K562 (cell line): ENCODE results near the gene SMIM8. TPM values are rescaled to one million over a fixed set of nuclear protein-coding genes. Genes with fewer than 3 reads are reported as not detected.

Experiments used
- CREB1 ChIP-seq, 2 experiments: sonication (generic) in 1 of 2; formaldehyde crosslinking in 1 of 2; IDR thresholded peaks; 2 replicates each; pipeline versions ENCODE4 v1.6.1 to v1.8.0; 2012 to 2022; ENCODE audit warnings: inconsistent platforms in 1 of 2, mild to moderate bottlenecking in 1 of 2, missing genetic modification reagents in 1 of 2, moderate library complexity in 1 of 2
- FOXP1 ChIP-seq: sonication (generic); formaldehyde crosslinking; IDR thresholded peaks from 2 replicates; pipeline ENCODE4 v1.8.0; 2022; ENCODE audit warnings: mild to moderate bottlenecking, missing genetic modification reagents
- HEY1 ChIP-seq: fragments of 250-450 bp; sonication (Bioruptor Pico); IDR thresholded peaks from 2 replicates; pipeline ENCODE4 v1.5.0; 2020; ENCODE audit warnings: mild to moderate bottlenecking, moderate library complexity, borderline replicate concordance
- JUND ChIP-seq, 2 experiments: IDR thresholded peaks; 2 replicates in 1 of 2; 3 replicates in 1 of 2; pipeline ENCODE4 v1.6.1; 2011; ENCODE audit warnings: borderline replicate concordance in 2 of 2, low read depth in 2 of 2, low read length in 2 of 2, improper control_type of control experiment in 1 of 2, missing biosample characterization in 1 of 2, missing genetic modification characterization in 1 of 2, missing genetic modification reagents in 1 of 2
- MAFF ChIP-seq: IDR thresholded peaks from 2 replicates; pipeline ENCODE4 v1.6.1; 2012; ENCODE audit warnings: low read length, improper control_type of control experiment
- MAZ ChIP-seq, 2 experiments: fragments of 450-650 bp in 1 of 2; sonication (generic) in 1 of 2; formaldehyde crosslinking; IDR thresholded peaks in 1 of 2; conservative IDR thresholded peaks in 1 of 2; 2 replicates each; pipeline versions ENCODE4 v1.4.0 to v1.5.0; 2020; ENCODE audit warnings: mild to moderate bottlenecking in 1 of 2, missing genetic modification reagents in 1 of 2
- NKRF ChIP-seq: fragments of 450-650 bp; IDR thresholded peaks from 2 replicates; pipeline ENCODE4 v1.6.1; 2016; ENCODE audit warnings: borderline replicate concordance
- NR3C1 ChIP-seq: sonication (generic); formaldehyde crosslinking; IDR thresholded peaks from 2 replicates; pipeline ENCODE4 v1.8.1; 2022; ENCODE audit warnings: missing genetic modification reagents
- PHF20 ChIP-seq: fragments of 450-650 bp; IDR thresholded peaks from 2 replicates; pipeline ENCODE4 v1.6.1; 2018; ENCODE audit not compliant: partially characterized antibody
- POLR2H ChIP-seq: IDR thresholded peaks from 2 replicates; pipeline ENCODE4 v1.6.1; 2016; ENCODE audit warnings: missing genetic modification characterization, low read depth, mild to moderate bottlenecking, control low read depth, missing compliant biosample characterization, moderate library complexity
- POLR3G ChIP-seq: IDR thresholded peaks from 2 replicates; pipeline ENCODE4 v1.6.1; 2011; ENCODE audit not compliant: insufficient read length, insufficient replicate concordance; ENCODE audit errors: extremely low read depth
- PREB ChIP-seq: sonication (generic); formaldehyde crosslinking; IDR thresholded peaks from 2 replicates; pipeline ENCODE4 v1.8.1; 2023; ENCODE audit warnings: mild to moderate bottlenecking, missing genetic modification reagents
- PYGO2 ChIP-seq: fragments of 450-650 bp; IDR thresholded peaks from 2 replicates; pipeline ENCODE4 v1.6.1; 2016; ENCODE audit warnings: mild to moderate bottlenecking, missing genetic modification characterization, moderate library complexity, missing compliant biosample characterization
- RBM17 ChIP-seq: fragments of 200-400 bp; formaldehyde crosslinking; IDR thresholded peaks from 2 replicates; pipeline ENCODE4 v1.6.1; 2017; ENCODE audit warnings: low read depth, mild to moderate bottlenecking, low read length, borderline replicate concordance
- SMC3 ChIP-seq: conservative IDR thresholded peaks from 2 replicates; pipeline ENCODE4 v1.6.1; 2011; ENCODE audit warnings: low read depth, low read length, improper control_type of control experiment; ENCODE audit not compliant: insufficient read depth
- TCF3 ChIP-seq: sonication (generic); formaldehyde crosslinking; IDR thresholded peaks from 2 replicates; pipeline ENCODE4 v1.4.0; 2020; ENCODE audit warnings: mild to moderate bottlenecking, missing genetic modification reagents
- TRIM25 ChIP-seq: fragments of 450-650 bp; IDR thresholded peaks from 2 replicates; pipeline ENCODE4 v1.7.0; 2016; ENCODE audit warnings: borderline replicate concordance
- ZNF263 ChIP-seq: sonication (generic); formaldehyde crosslinking; IDR thresholded peaks from 2 replicates; pipeline ENCODE4 v1.8.0; 2022; ENCODE audit warnings: mild to moderate bottlenecking, missing genetic modification reagents, borderline replicate concordance
- ZNF277 ChIP-seq: fragments of 250-450 bp; sonication (Bioruptor Pico); IDR thresholded peaks from 2 replicates; pipeline ENCODE4 v1.8.0; 2022; ENCODE audit warnings: inconsistent platforms, mild to moderate bottlenecking, moderate library complexity, borderline replicate concordance
- polyA plus RNA-seq, 8 experiments: library from polyadenylated mRNA; depleted of rRNA in 4 of 8; stranded (reverse) in 5 of 8; unstranded in 3 of 8; fragments of >200 nt; fragmentation: Nextera tagmentation in 2 of 8; fragmentation: Illumina TruSeq in 1 of 8; extraction: Ambion mirVana in 2 of 8; extraction: Trizol in 1 of 8; gene quantifications; 2 replicates each; pipeline versions ENCODE4 v1.2.1 to v1.2.3, GENCODE V29; 2011 to 2014; ENCODE audit warnings: inconsistent platforms in 1 of 8, missing spikeins in 1 of 8
- total RNA-seq, 7 experiments: library from RNA; depleted of rRNA in 6 of 7; stranded (reverse); fragments of >200 nt in 6 of 7; fragmentation: Illumina TruSeq in 2 of 7; extraction: Trizol in 2 of 7; gene quantifications; 2 replicates each; pipeline versions ENCODE4 v1.2.1 to v1.2.3, GENCODE V29; 2011 to 2021; ENCODE audit warnings: low replicate concordance in 1 of 7

Gene SMIM8
- total and polyA plus RNA-seq, 9 of the 15 experiments (the other 6 are each of a cell fraction or from before 2014, with no cell fraction given), result 8.3 to 53.7 (median 15.1) TPM

- no peak for TF ChIP-seq PREB (CRISPR knock-in tag)
- TF ChIP-seq SMC3, result no peak
- no peak for TF ChIP-seq PYGO2
- no peak; the same call in 1 of the 2 replicates for TF ChIP-seq CREB1 (IDR thresholded peaks at IDR 0.05)
- no peak for TF ChIP-seq CREB1 (CRISPR knock-in tag; IDR thresholded peaks at IDR 0.05)
- no peak for TF ChIP-seq POLR3G
- peak; percentile 74 for TF ChIP-seq POLR2H
- peak; percentile 10; the same call in 1 of the 2 replicates for TF ChIP-seq TCF3
- 0 out of 2 replicates have a peak, but pooled peaks have one; percentile 30 for TF ChIP-seq FOXP1 (CRISPR knock-in tag)
- TF ChIP-seq NR3C1 (CRISPR knock-in tag), result no peak
- no peak for TF ChIP-seq RBM17
- TF ChIP-seq MAZ (CRISPR knock-in tag; conservative IDR thresholded peaks at IDR 0.05 in 1 of 2, IDR thresholded peaks at IDR 0.05 in 1 of 2), result peak; percentile 97 to 99
- peak; percentile 62; the same call in 1 of the 2 replicates for TF ChIP-seq NKRF
- TF ChIP-seq ZNF277 (CRISPR knock-in tag), result no peak
- TF ChIP-seq TRIM25, result peak; percentile 34; the same call in 1 of the 2 replicates
- TF ChIP-seq HEY1, result no peak
- TF ChIP-seq PHF20, result peak; percentile 48
- no peak for TF ChIP-seq ZNF263 (CRISPR knock-in tag)
- peak; percentile 46; the same call in 1 of the 2 replicates for TF ChIP-seq JUND (IDR thresholded peaks at IDR 0.05; ENCODE audit: borderline replicate concordance, low read depth, low read length)
- TF ChIP-seq JUND (tag; IDR thresholded peaks at IDR 0.05; ENCODE audit: borderline replicate concordance, low read depth, low read length), result no peak
- no peak for TF ChIP-seq MAFF
Observed at GRCh38 chr6:87322304-87323212, at the start of gene SMIM8 (continued).
